B cell (primary cell): ENCODE results near the gene GZMM.

ENCODE experiments used
- CTCF ChIP-seq: fragments of 200-600 bp; IDR thresholded peaks from one replicate; pipeline ENCODE4 v1.8.0; 2022; ENCODE audit warnings: antibody characterized with exemption, mild to moderate bottlenecking
- EZH2 ChIP-seq: IDR thresholded peaks from 2 replicates; pipeline ENCODE4 v1.6.1; 2012; ENCODE audit warnings: borderline replicate concordance, low read depth, mild to moderate bottlenecking, moderate library complexity, low read length; ENCODE audit not compliant: insufficient read depth, poor library complexity, severe bottlenecking

DNA sequence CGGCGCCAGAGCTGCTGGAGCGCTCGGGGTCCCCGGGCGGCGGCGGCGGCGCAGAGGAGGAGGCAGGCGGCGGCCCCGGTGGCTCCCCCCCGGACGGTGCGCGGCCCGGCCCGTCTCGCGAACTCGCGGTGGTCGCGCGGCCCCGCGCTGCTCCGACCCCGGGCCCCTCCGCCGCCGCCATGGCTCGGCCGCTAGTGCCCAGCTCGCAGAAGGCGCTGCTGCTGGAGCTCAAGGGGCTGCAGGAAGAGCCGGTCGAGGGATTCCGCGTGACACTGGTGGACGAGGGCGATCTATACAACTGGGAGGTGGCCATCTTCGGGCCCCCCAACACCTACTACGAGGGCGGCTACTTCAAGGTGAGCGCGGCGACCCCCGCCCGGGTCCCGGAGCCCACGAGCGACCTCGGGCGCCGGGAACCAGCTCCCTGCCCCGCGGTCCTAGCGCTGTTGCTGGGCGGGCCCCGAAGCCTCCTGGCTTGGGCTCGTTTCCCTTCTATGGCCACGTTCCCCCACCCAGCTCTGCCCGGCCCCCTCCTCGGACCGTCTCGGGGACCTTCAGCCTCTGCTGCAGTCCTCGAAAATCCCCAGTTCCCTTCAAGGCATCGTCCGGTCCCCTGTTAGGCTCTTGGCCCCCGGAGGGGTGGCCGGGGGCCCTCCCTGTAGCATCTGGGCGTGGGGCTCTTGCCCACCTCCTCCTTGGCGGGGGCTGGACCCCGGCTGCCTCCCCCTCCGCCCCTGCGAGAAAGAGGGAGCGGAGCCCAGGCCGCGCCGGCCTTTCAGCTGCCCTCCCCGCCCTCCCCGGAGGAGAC, 11.9 kb upstream of the GZMM start, which contains the start of gene CDC34:
- TF ChIP-seq CTCF (no peak), EZH2 (no peak)
